ENCODE results near the gene CARMIL1. TPM values are rescaled to one million over a fixed set of nuclear protein-coding genes. Genes with fewer than 3 reads are reported as not detected.
"Not testable (repeated sequence)": the region's sequence is repeated elsewhere in the genome, so short reads cannot be mapped to it uniquely, and the experiment has no call there.

The CARMIL1 gene
- total RNA-seq, 4 donors from 2014 or later, result 13.6 to 33.2 (median 22.2) TPM

DNA sequence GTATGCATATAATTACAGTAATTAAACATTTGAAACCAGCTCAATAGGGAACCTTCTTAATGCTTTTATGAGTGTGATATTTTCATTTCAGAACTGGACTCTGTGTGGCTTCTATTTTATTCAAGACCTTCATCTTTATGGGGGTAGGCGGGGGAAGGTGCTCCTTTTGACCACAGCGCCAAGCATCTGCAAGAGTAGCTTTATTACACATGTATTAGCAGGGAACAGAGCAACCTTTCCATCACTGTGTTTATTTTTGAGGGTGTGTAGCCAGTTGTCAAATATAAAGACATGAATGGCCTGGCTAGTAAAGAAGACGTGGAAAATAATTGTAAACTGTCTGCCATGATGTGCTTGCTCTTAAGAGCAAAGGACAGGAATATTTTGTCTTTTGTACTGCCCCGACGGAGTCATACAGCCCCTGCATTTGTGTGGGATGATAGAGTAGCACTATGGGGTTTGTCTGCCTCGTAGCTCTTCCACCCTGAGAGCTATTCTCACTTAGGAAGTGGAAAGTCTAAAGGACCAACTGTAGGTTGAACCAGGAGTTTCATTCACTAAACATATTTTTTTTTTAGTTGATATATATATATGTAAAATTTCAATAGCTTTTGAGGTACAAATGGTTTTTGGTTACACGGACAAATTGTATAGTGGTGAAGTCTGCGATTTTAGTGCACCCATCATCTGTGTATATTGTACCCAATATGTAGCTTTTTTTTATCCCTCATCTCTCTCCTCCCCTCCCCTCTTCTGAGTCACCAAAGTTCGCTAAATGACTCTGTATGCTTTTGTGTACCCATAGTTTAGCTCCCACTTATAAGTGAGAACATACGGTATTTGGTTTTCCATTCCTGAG lies 91.2 kb downstream of the CARMIL1 start:
- no peak for DNase-seq (ENCODE audit: low spot score in 2 of 2)
- Histone ChIP-seq H3K4me1 (peaks cover 35% of the 10 kb centered on the region), H3K27me3 (no peaks in the 10 kb centered on the region), H3K36me3 (no peaks in the 10 kb centered on the region), H3K27ac (peak overlapping the region; percentile 67), H3K9me3 (no peaks in the 10 kb centered on the region), H3K4me3 (peak overlapping the region; percentile 1)
- TF ChIP-seq POLR2AphosphoS5 (IDR thresholded peaks at IDR 0.05) (no peak), EP300 (IDR thresholded peaks at IDR 0.05) (no peak), POLR2A (IDR thresholded peaks at IDR 0.05) (no peak)
- TF ChIP-seq, protein P1, sequence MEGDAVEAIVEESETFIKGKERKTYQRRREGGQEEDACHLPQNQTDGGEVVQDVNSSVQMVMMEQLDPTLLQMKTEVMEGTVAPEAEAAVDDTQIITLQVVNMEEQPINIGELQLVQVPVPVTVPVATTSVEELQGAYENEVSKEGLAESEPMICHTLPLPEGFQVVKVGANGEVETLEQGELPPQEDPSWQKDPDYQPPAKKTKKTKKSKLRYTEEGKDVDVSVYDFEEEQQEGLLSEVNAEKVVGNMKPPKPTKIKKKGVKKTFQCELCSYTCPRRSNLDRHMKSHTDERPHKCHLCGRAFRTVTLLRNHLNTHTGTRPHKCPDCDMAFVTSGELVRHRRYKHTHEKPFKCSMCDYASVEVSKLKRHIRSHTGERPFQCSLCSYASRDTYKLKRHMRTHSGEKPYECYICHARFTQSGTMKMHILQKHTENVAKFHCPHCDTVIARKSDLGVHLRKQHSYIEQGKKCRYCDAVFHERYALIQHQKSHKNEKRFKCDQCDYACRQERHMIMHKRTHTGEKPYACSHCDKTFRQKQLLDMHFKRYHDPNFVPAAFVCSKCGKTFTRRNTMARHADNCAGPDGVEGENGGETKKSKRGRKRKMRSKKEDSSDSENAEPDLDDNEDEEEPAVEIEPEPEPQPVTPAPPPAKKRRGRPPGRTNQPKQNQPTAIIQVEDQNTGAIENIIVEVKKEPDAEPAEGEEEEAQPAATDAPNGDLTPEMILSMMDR (IDR thresholded peaks at IDR 0.05), result no peak
- WGBS, result 85% methylated on average over 10 of the region's 10 CpGs

DNA sequence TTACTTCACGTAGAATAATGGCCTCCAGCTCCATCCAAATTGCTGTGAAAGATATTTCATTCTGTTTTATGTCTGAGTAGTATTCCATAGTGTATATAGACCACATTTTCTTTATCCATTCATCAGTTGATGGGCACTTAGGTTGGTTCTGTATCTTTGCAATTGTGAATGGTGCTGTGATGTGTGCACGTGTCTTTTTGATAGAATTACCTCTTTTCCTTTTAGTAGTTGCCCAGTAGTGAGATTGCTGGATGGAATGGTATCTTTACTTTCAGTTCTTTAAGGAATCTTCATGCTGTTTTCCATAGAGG lies 91.8 kb downstream of the CARMIL1 start:
- DNase-seq (ENCODE audit: low spot score in 2 of 2), result no peak
- H3K27me3 ChIP-seq, result no peaks in the 10 kb centered on the region
- peaks cover 35% of the 10 kb centered on the region for H3K4me1 ChIP-seq
- no peak overlapping the region for H3K4me3 ChIP-seq
- no peak overlapping the region for H3K27ac ChIP-seq
- TF ChIP-seq, protein P1 (IDR thresholded peaks at IDR 0.05), result no peak
- TF ChIP-seq EP300 (IDR thresholded peaks at IDR 0.05), result no peak
- no peak for TF ChIP-seq POLR2A (IDR thresholded peaks at IDR 0.05)
- no peak for TF ChIP-seq POLR2AphosphoS5 (IDR thresholded peaks at IDR 0.05)
- no peaks in the 10 kb centered on the region for H3K9me3 ChIP-seq
- H3K36me3 ChIP-seq, result no peaks in the 10 kb centered on the region
- 86% methylated on average over 2 of the region's 2 CpGs for WGBS

DNA sequence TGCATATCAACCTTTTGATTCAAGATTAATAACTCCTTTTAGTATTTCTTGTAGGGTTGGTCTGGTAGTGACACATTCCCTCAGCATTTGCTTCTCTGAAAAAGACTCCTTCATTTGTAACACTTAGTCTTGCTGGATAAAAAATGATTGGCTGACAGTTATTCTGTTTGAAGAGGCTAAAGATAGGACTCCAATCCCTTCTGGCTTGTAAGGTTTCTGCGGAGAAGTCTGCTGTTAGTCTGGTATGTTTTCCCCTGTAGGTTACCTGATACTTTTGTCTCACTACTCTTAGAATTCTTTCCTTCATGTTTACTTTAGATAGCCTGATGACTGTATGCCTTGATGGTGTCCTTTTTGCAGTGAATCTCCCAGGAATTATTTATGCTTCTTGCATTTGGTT lies 96.0 kb downstream of the CARMIL1 start:
- H3K27ac ChIP-seq, result no peak overlapping the region
- H3K27me3 ChIP-seq, result no peaks in the 10 kb centered on the region
- peaks cover 4% of the 10 kb centered on the region for H3K4me1 ChIP-seq
- WGBS, result 94% methylated on average over 1 of the region's 1 CpG
- no peaks in the 10 kb centered on the region for H3K36me3 ChIP-seq
- no peak overlapping the region for H3K4me3 ChIP-seq
- no peak for TF ChIP-seq EP300 (IDR thresholded peaks at IDR 0.05)
- TF ChIP-seq POLR2AphosphoS5 (IDR thresholded peaks at IDR 0.05), result no peak
- TF ChIP-seq POLR2A (IDR thresholded peaks at IDR 0.05), result no peak
- TF ChIP-seq, protein P1 (IDR thresholded peaks at IDR 0.05), result no peak
- no peak for DNase-seq (ENCODE audit: low spot score in 2 of 2)
- no peaks in the 10 kb centered on the region for H3K9me3 ChIP-seq

DNA sequence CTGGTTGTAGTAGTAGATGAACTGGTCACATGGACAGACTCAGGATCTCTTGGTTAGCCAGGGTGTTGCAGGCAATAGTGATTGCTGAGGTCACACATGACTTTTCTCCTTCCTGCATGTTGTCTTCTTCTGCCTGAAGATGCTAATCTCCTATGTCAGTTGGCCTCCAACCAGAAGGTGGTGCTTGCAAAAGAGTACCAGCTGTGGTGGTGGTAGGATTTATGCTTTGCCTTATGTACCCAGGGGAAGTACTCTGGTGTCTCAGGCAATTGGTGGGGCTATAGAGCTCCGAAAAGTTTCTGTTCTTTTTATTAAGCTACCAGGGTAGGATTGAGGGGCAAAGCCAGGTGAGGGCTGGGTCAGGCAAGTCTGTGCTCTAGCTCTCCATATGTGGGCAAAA lies 98.5 kb downstream of the CARMIL1 start:
- 88% methylated on average over 1 of the region's 1 CpG for WGBS
- DNase-seq (ENCODE audit: low spot score in 2 of 2), result no peak
- TF ChIP-seq EP300 (IDR thresholded peaks at IDR 0.05), result no peak
- TF ChIP-seq POLR2A (IDR thresholded peaks at IDR 0.05), result no peak
- TF ChIP-seq POLR2AphosphoS5 (IDR thresholded peaks at IDR 0.05), result no peak

DNA sequence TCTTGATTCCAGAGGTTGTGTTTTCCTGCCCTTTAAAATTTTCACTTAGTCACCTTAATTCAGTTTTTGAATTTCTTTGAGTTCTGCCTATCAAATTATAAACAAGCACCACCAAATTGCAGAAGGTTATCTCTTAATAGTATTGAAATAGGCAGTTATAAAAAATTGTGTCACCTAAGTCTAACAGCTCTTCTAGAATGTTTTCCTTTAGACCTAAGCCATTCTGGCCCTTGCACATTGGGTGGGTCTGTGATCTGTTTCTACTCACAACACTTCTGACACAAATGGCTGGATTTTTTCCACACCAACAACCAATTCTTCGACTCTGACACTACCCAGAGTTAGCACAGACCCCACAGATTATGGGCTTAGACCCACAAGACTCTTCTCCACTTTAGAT lies 101.9 kb downstream of the CARMIL1 start:
- DNase-seq (ENCODE audit: low spot score in 2 of 2), result no peak

More for the DNA sequence above, 98.5 kb downstream of the CARMIL1 start:
- H3K27ac ChIP-seq, result no peak overlapping the region
- no peak overlapping the region for H3K4me3 ChIP-seq
- H3K4me1 ChIP-seq, result no peaks in the 10 kb centered on the region
- H3K9me3 ChIP-seq, result no peaks in the 10 kb centered on the region
- H3K27me3 ChIP-seq, result no peaks in the 10 kb centered on the region
- H3K36me3 ChIP-seq, result no peaks in the 10 kb centered on the region

DNA sequence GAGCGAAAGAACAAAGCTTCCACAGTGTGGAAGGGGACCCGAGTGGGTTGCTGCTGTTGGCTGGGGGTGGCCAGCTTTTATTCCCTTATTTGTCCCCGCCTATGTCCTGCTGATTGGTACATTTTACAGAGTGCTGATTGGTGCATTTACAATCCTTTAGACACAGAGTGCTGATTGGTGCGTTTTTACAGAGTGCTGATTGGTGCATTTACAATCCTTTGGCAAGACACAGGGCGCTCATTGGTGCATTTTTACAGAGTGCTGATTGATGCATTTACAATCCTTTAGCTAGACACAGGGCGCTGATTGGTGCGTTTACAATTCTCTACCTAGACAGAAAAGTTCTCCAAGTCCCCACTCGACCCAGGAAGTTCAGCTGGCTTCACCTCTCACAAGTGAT lies 103.3 kb downstream of the CARMIL1 start:
- H3K4me3 ChIP-seq, H3K4me1 ChIP-seq: not testable (repeated sequence)

More for the DNA sequence above, 101.9 kb downstream of the CARMIL1 start:
- H3K4me3 ChIP-seq, result no peak overlapping the region
- no peaks in the 10 kb centered on the region for H3K4me1 ChIP-seq
- H3K27me3 ChIP-seq, result no peaks in the 10 kb centered on the region
- 93% methylated on average over 1 of the region's 1 CpG for WGBS
- H3K27ac ChIP-seq, result no peak overlapping the region
- TF ChIP-seq, protein P1 (IDR thresholded peaks at IDR 0.05), result no peak
- no peak for TF ChIP-seq POLR2AphosphoS5 (IDR thresholded peaks at IDR 0.05)
- no peaks in the 10 kb centered on the region for H3K36me3 ChIP-seq
- no peaks in the 10 kb centered on the region for H3K9me3 ChIP-seq

More for the DNA sequence above, 103.3 kb downstream of the CARMIL1 start:
- H3K27ac ChIP-seq; H3K36me3 ChIP-seq; H3K27me3 ChIP-seq; DNase-seq (ENCODE audit: low spot score in 2 of 2); H3K9me3 ChIP-seq: not testable (repeated sequence)
- WGBS, result 94% methylated on average over 8 of the region's 8 CpGs

Data from suprapubic skin (tissue), 4 donors.